ENCODE results near the gene CKAP4. TPM values are rescaled to one million over a fixed set of nuclear protein-coding genes. Genes with fewer than 3 reads are reported as not detected.
A peak's percentile ranks its signal among the peaks of the same experiment; 100 is the strongest.

Gene CKAP4
- total RNA-seq, 1 experiment from 2014 or later: 54.4 TPM

DNA sequence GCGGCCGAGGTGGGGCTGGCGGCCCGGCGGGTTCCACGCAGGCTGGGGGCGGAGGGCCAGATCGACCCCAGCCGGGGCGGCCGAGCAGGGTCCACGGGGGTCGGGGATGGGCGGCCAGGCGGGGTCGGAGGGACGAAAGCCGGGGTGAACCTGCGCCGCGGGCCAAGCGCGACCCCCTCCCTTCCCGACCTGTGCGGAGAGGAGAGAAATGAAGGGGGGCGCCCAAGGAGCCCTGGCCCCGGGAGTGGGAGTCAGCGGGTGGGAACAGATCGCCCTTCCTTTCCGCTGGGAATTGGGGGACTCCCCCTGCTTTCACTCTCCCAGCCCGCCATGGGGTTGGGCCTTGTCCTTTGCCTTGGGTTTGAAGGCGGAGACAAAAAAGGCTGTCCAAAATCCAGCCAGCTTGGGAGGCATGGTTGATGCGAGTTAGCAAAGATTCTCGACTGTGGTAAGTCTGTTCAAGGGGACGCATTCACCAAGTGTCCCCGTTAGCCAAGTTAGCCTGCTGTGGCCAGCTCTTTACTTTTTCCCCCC, 559 bp upstream of the CKAP4 start:
- in situ Hi-C loops (cut with HindIII; ENCODE audit: low sequenced_read_pairs): no loop called here
- DNase-seq (ENCODE audit: low spot score): peak; percentile 66

DNA sequence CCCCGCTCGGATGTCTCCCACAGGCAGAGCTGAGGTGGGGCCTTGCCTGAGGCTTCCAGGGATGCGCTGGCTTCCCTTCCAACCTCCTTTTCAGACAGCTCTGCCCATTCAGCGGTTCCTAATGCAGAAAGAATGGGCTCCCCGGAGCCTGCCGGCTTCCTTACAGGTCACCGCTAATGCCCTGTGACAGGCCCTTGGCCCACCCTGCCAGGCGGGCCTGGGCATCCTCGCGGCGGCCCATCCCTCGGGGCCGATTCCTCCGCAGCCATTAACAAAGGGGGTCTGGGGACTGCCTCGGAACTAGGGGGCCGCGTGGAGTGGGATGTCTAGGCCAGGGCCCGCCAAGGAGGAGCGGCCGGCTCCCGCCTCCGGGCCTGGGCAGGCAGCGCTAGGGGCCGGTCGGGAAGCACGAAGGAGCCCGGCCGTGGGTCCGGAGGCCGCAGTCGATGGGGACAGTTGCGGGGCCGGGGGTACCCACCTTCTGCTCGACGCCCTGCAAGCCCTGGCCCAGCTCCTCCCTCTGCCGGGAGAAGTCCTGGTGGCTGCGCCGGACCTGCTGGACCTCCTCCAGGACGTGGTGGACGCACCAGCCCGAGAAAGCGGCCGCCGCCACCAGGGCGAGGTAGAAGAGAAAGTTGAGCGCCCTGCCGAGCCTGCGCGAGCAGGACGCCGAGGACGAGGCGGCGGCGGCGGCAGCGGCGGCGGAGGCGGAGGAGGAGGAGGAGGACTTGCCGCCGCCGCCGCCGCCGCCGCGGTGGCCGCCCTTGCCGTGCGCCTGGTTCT, 738 bp downstream of the CKAP4 start:
- peak; percentile 65 for DNase-seq (ENCODE audit: low spot score)
- in situ Hi-C loops (cut with HindIII; ENCODE audit: low sequenced_read_pairs): no loop called here

DNA sequence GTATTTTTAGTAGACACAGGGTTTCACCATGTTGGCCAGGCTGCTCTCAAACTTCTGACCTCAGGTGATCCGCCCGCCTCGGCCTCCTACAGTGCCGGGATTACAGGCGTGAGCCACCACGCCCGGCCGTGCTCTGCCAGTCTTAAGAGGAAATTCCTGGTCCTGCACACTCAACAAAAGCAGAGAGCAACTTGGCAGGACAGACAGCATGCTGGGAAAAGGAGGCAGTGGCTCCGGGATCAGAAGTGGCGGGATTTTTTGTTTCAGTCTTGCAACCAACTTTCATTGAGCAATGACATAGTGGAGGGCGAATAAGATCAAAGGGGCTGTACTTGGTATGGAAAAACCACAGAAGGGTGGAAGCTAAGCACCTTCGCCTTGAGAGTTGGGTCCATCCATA, 2.1 kb downstream of the CKAP4 start:
- no peak for DNase-seq (ENCODE audit: low spot score)
- in situ Hi-C loops (cut with HindIII; ENCODE audit: low sequenced_read_pairs): no loop called here

DNA sequence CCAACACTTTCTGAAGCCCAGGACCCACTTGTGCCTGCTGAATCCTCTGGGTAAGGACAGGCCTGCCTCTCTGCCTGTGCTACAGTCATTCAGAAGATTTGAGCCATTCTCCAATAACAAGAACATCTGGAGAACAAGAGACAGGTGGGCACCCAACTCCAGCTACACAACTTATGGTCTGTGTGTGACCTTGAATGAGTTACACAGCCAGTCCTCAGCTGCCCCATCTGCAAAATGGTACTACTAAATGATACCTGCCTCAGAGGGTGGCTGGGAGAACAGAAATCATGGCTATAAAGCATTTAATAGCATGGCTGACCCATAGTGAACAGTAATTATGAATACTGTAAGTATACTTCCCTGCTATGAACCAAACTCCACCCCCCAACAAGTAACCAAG, 4.2 kb downstream of the CKAP4 start:
- DNase-seq (ENCODE audit: low spot score): no peak
- in situ Hi-C loops (cut with HindIII; ENCODE audit: low sequenced_read_pairs): no loop called here

- DNase-seq (ENCODE audit: low spot score): no peak
- in situ Hi-C loops (cut with HindIII; ENCODE audit: low sequenced_read_pairs): no loop called here
These were observed 7.0 kb downstream of the CKAP4 start for GRCh38 chr12:106240821-106241220.

DNA sequence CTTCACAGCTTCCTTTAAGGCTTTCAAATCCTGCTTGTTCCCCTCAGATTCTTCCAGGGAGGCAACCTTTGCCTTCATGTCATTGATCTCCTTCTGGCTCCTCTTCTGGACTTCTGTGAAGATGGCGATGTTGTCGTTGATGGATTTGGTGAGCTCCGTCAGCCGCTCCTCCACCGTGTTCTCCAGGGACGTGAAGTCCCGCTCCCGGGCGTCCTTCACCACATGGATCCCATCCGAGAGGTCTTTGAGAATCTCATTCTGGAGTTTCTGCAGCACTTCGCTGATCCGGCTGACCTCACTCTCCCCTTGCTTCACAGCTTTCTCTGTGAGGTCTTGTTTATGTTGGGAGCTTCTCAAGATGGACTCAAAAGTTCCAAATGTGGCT, 7.9 kb downstream of the CKAP4 start:
- DNase-seq (ENCODE audit: low spot score): no peak
- in situ Hi-C loops (cut with HindIII; ENCODE audit: low sequenced_read_pairs): no loop called here

- in situ Hi-C loops (cut with HindIII; ENCODE audit: low sequenced_read_pairs): no loop called here
These were observed 8.4 kb downstream of the CKAP4 start for GRCh38 chr12:106239241-106239950.

GRCh38 chr12:106238146-106238545, 9.7 kb downstream of the CKAP4 start:
- in situ Hi-C loops (cut with HindIII; ENCODE audit: low sequenced_read_pairs): no loop called here

More at GRCh38 chr12:106239241-106239950, 8.4 kb downstream of the CKAP4 start:
- DNase-seq (ENCODE audit: low spot score): peak; percentile 55

DNA sequence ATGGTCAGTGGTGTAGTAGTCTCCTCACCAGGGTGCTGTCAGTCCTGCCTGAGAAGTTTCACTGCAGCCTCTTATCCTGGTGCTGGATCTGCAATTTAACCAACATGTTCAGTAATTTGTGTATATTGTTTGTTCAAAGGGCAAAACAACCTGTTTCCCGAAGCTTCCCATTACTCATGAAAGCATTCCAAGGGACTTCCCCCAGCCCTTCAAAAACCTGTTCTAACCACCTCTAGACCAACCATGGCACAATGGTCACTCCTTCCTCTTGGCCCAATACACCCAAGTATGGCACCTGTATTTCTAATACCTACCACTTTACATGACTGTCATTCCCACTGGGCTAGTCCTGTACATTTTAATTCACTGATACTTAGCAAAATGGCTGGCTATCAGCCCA, 12.1 kb downstream of the CKAP4 start:
- no peak for DNase-seq (ENCODE audit: low spot score)
- in situ Hi-C loops (cut with HindIII; ENCODE audit: low sequenced_read_pairs): no loop called here

More at GRCh38 chr12:106238146-106238545, 9.7 kb downstream of the CKAP4 start:
- no peak for DNase-seq (ENCODE audit: low spot score)

- in situ Hi-C loops (cut with HindIII; ENCODE audit: low sequenced_read_pairs): no loop called here
- no peak for DNase-seq (ENCODE audit: low spot score)
These were observed 13.4 kb downstream of the CKAP4 start for GRCh38 chr12:106234449-106234848.

- in situ Hi-C loops (cut with HindIII; ENCODE audit: low sequenced_read_pairs): no loop called here
- DNase-seq (ENCODE audit: low spot score): no peak
These were observed 14.8 kb downstream of the CKAP4 start for GRCh38 chr12:106233011-106233410.

- DNase-seq (ENCODE audit: low spot score): no peak
- in situ Hi-C loops (cut with HindIII; ENCODE audit: low sequenced_read_pairs): no loop called here
These were observed 18.7 kb downstream of the CKAP4 start for GRCh38 chr12:106229036-106229591.

GRCh38 chr12:106228320-106228710, 19.5 kb downstream of the CKAP4 start:
- DNase-seq (ENCODE audit: low spot score): no peak
- in situ Hi-C loops (cut with HindIII; ENCODE audit: low sequenced_read_pairs): no loop called here

DNA sequence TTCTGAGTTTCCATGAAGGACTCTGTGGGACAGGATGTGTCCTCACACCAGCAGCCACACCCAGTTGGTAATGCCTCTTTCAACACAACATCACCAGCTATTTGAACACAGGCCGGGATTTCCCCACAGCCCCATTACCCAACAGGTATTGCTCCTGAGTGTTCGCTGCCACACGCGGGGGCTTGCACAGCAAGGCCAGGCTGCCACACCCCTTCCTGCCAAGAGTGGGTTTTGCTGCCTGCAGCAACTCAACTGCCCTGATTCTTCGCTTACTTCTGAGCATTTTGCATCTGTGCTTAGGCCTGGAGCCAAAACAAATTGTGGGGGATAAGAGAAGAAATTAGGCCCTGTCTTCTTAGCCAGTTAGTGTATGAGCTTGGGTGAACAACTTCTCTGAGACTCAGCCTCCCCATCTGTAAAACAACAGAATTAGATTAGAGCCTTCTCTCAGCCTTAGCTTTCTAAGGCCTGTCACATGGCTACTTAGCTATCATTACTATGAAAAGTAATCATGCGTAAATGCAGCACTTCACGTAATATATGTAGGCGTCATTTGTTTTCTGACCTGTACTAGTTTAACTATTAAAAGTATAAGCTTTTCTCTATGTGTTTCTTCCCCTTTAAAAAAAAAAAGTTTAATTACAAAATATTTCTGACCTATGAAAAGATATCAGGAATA, 20.0 kb downstream of the CKAP4 start:
- in situ Hi-C loops (cut with HindIII; ENCODE audit: low sequenced_read_pairs): no loop called here

DNA sequence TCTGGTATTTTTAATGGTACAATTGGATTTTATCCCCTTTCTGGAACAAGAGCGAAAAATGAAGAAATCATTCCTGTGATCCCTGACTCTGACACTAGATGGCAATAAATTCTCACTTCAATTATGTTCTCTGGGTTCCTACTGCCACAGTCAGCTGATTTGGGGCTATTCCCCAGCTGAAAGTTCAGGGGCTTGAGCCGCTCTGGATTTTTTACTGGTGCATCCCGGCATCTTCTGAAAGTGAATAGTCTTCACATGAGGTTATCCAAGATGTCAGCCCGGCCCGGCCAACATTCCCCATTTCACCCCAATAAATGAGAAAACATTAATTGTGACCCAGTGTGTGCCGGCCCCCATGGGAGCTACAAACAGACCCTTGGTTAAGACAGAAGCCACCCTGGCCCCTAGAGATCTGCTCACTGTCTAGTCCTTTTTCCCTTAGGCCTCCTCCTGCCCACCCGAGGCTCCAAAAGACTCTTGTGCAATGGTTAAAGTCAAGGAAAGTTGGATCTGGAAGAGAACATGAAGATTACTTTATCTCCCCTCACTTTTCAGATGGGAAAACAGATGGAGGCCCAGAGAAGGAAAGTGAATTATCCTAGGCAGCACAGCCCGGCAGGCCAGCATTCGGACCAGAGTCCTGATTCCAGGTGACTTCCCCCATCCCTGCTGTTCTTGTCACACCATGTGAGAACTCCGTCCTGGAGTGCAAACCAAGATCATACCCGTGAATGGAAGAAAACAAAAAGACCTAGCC, 20.8 kb downstream of the CKAP4 start:
- peak; percentile 66 for DNase-seq (ENCODE audit: low spot score)
- in situ Hi-C loops (cut with HindIII; ENCODE audit: low sequenced_read_pairs): no loop called here

More for the DNA sequence above, 20.0 kb downstream of the CKAP4 start:
- DNase-seq (ENCODE audit: low spot score): no peak

DNA sequence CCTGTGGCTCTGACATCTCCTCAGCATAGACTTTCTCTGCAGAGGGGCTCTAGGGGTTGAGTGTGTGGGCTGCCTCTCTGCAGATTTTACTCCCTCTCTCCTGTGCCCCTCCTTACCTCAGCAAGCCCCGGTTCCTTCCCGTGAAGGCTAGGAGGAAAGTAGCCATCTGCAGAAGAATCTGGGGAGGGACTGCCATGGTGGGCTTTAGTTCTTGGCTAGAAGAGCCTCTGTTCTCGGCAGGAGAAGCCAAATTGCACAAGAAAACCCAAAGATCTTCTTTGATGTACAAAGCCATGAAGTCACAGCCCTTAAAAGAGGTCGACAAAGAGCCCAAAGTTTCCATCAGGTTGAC, 23.5 kb downstream of the CKAP4 start:
- in situ Hi-C loops (cut with HindIII; ENCODE audit: low sequenced_read_pairs): no loop called here

DNA sequence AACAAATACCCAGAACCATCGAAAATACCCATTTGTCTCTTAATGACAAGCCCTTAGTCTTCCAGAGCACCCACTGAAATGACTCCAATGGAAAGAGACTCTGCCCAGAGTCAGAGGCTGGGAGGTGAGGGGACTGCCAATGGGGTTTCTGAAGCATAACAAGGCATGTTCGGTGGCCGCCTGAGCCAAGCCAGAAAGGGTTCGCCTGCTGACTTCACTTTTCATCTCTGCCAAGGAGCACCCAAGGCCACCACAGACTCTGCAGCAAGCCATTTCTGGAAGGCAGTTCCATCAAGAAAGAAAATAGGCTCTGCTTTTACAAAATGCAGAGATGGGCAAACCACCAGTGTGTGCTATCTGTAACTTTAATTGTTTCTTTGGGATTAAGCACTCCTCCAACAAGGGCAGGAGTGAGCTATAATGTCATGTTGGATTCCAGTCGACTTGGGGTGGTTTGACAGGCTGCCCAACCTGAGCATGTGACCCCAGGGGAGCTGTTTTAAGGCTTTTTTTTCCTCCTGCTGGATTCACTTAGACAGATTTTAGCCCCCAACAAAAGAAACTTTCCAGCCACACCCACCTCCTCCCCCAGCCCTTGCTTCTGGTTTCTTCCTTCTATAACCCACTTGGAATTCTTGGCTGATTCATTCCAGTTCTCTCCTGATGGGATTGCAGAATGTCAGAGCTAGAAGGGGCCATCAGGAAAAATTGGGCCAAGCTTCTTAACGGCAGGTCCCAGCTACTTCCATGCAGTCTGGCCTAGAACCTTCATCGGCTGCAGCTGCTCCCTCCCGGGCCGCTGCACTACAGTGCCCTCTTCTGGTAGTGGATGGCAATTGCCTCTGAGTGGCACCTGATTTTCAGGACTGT, 24.1 kb downstream of the CKAP4 start:
- DNase-seq (ENCODE audit: low spot score): peak; percentile 66
- in situ Hi-C loops (cut with HindIII; ENCODE audit: low sequenced_read_pairs): no loop called here

More for the DNA sequence above, 23.5 kb downstream of the CKAP4 start:
- no peak for DNase-seq (ENCODE audit: low spot score)

GRCh38 chr12:106220536-106220935, 27.3 kb downstream of the CKAP4 start:
- no peak for DNase-seq (ENCODE audit: low spot score)
- in situ Hi-C loops (cut with HindIII; ENCODE audit: low sequenced_read_pairs): no loop called here

All from G401 (cell line).